ENCODE measurements around the gene APBB1IP.

- TF ChIP-seq, protein P1, sequence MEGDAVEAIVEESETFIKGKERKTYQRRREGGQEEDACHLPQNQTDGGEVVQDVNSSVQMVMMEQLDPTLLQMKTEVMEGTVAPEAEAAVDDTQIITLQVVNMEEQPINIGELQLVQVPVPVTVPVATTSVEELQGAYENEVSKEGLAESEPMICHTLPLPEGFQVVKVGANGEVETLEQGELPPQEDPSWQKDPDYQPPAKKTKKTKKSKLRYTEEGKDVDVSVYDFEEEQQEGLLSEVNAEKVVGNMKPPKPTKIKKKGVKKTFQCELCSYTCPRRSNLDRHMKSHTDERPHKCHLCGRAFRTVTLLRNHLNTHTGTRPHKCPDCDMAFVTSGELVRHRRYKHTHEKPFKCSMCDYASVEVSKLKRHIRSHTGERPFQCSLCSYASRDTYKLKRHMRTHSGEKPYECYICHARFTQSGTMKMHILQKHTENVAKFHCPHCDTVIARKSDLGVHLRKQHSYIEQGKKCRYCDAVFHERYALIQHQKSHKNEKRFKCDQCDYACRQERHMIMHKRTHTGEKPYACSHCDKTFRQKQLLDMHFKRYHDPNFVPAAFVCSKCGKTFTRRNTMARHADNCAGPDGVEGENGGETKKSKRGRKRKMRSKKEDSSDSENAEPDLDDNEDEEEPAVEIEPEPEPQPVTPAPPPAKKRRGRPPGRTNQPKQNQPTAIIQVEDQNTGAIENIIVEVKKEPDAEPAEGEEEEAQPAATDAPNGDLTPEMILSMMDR (IDR thresholded peaks at IDR 0.05), result no peak
- no peak for TF ChIP-seq POLR2A (IDR thresholded peaks at IDR 0.05)
Observed at GRCh38 chr10:26438534-26439341, 597 bp downstream of the APBB1IP start.
